CD14-positive monocyte (primary cell): ENCODE measurements around the gene STX1A. TPM values are rescaled to one million over a fixed set of nuclear protein-coding genes. Genes with fewer than 3 reads are reported as not detected.

Experiments
- DNase-seq, 3 donors: peaks; one replicate each; pipeline ENCODE4 v3.0.0-alpha.2; 2011 to 2022
- H2AFZ ChIP-seq: 2 replicates; pipeline ENCODE4 v1.6.0; 2012; ENCODE audit warnings: mild to moderate bottlenecking, low read depth, low read length, inconsistent platforms; ENCODE audit not compliant: insufficient read depth, poor library complexity, severe bottlenecking
- H3K27ac ChIP-seq, 2 donors: 1 replicate in 1 of 2; 2 replicates in 1 of 2; pipeline ENCODE4 v1.5.1; 2012 to 2013; ENCODE audit warnings: low read length in 2 of 2, control low read depth in 1 of 2, inconsistent platforms in 1 of 2, low read depth in 1 of 2, mild to moderate bottlenecking in 1 of 2
- H3K27me3 ChIP-seq, 2 donors: one replicate each; pipeline versions ENCODE4 v1.6.0 to v1.6.1; 2011 to 2013; ENCODE audit warnings: low read length in 2 of 2; ENCODE audit not compliant: control insufficient read depth in 2 of 2, insufficient read depth in 2 of 2
- H3K36me3 ChIP-seq, 2 donors: replicated peaks in 1 of 2; 1 replicate in 1 of 2; 2 replicates in 1 of 2; pipeline versions ENCODE4 v1.5.1 to v1.6.1; 2012 to 2013; ENCODE audit warnings: low read length in 2 of 2, control low read depth in 1 of 2, inconsistent platforms in 1 of 2, mild to moderate bottlenecking in 1 of 2; ENCODE audit not compliant: insufficient read depth in 2 of 2, control insufficient read depth in 1 of 2
- H3K4me1 ChIP-seq, 2 donors: 1 replicate in 1 of 2; 2 replicates in 1 of 2; pipeline versions ENCODE4 v1.5.1 to v1.6.1; 2012 to 2013; ENCODE audit warnings: low read length in 2 of 2, control low read depth in 1 of 2, inconsistent platforms in 1 of 2, mild to moderate bottlenecking in 1 of 2, moderate library complexity in 1 of 2; ENCODE audit not compliant: insufficient read depth in 2 of 2, control insufficient read depth in 1 of 2
- H3K4me2 ChIP-seq: replicated peaks from 2 replicates; pipeline ENCODE3; 2012; ENCODE audit warnings: low read length, moderate library complexity, mild to moderate bottlenecking; ENCODE audit not compliant: poor library complexity, severe bottlenecking; ENCODE audit errors: extremely low read depth
- H3K4me3 ChIP-seq, 3 experiments: fragments of 200-600 bp in 1 of 3; sonication (generic) in 1 of 3; replicated peaks in 1 of 3; 1 replicate in 2 of 3; 2 replicates in 1 of 3; pipeline ENCODE4 v1.5.1; 2011 to 2013; ENCODE audit warnings: low read length in 3 of 3, mild to moderate bottlenecking in 3 of 3, control low read depth in 2 of 3, low read depth in 2 of 3, inconsistent platforms in 1 of 3, moderate library complexity in 1 of 3
- H3K79me2 ChIP-seq: 2 replicates; pipeline ENCODE4 v1.6.0; 2012; ENCODE audit warnings: mild to moderate bottlenecking, control low read depth, inconsistent platforms, low read length, moderate library complexity; ENCODE audit not compliant: insufficient read depth
- H3K9ac ChIP-seq: 2 replicates; pipeline ENCODE4 v1.6.0; 2017; ENCODE audit warnings: low read length, mild to moderate bottlenecking; ENCODE audit not compliant: insufficient read depth, poor library complexity, severe bottlenecking
- H3K9me3 ChIP-seq, 2 donors: replicated peaks in 1 of 2; 1 replicate in 1 of 2; 2 replicates in 1 of 2; pipeline versions ENCODE4 v1.5.1 to v1.6.1; 2012 to 2013; ENCODE audit warnings: low read length in 2 of 2, control low read depth in 1 of 2; ENCODE audit not compliant: control insufficient read depth in 1 of 2, insufficient read depth in 1 of 2
- H4K20me1 ChIP-seq: 2 replicates; pipeline ENCODE4 v1.6.0; 2012; ENCODE audit warnings: mild to moderate bottlenecking, low read length, control low read depth, moderate library complexity; ENCODE audit not compliant: insufficient read depth
- H3K27ac Mint-ChIP-seq, 7 donors: one replicate each; pipeline ENCODE4 v1.8.0; 2020; ENCODE audit warnings: mild to moderate bottlenecking in 7 of 7, mixed read lengths in 7 of 7, moderate library complexity in 6 of 7, inconsistent platforms in 2 of 7
- H3K27me3 Mint-ChIP-seq, 3 donors: one replicate each; pipeline ENCODE4 v1.8.0; 2021 to 2022; ENCODE audit warnings: low read depth in 3 of 3, mild to moderate bottlenecking in 3 of 3, mixed read lengths in 3 of 3, moderate library complexity in 3 of 3, inconsistent platforms in 1 of 3
- H3K36me3 Mint-ChIP-seq, 2 donors: one replicate each; pipeline ENCODE4 v1.8.0; 2020; ENCODE audit warnings: mixed read lengths in 2 of 2, inconsistent platforms in 1 of 2, mild to moderate bottlenecking in 1 of 2
- H3K4me1 Mint-ChIP-seq: one replicate; pipeline ENCODE4 v1.8.0; 2020; ENCODE audit warnings: mild to moderate bottlenecking, mixed read lengths
- H3K4me3 Mint-ChIP-seq, 2 donors: one replicate each; pipeline ENCODE4 v1.8.0; 2020; ENCODE audit warnings: mild to moderate bottlenecking in 2 of 2, mixed read lengths in 2 of 2, moderate library complexity in 1 of 2
- H3K9me3 Mint-ChIP-seq, 7 donors: one replicate each; pipeline ENCODE4 v1.8.0; 2020 to 2022; ENCODE audit warnings: mixed read lengths in 7 of 7, mild to moderate bottlenecking in 6 of 7, moderate library complexity in 6 of 7, inconsistent platforms in 2 of 7
- CTCF ChIP-seq: fragments of 200-600 bp; IDR thresholded peaks from one replicate; pipeline ENCODE4 v1.8.0; 2022; ENCODE audit warnings: antibody characterized with exemption, mild to moderate bottlenecking
- WGBS: methylation state at CpG from one replicate; pipeline ENCODE4 v1.1.5; 2013; ENCODE audit warnings: missing lambda C conversion rate; ENCODE audit not compliant: insufficient coverage; 5-methylcytosine and 5-hydroxymethylcytosine counted together
- intact Hi-C, 2 donors: fragments of 100-400 bp; cut with micrococcal nuclease; formaldehyde crosslinking; loops; one replicate each; pipeline versions ENCODE4 v1.15.0 to v1.15.1; 2023
- polyA plus RNA-seq, 3 donors: library from polyadenylated mRNA; depleted of rRNA in 1 of 3; unstranded in 2 of 3; stranded (reverse) in 1 of 3; fragments of 300-500 nt in 2 of 3; fragments of >200 nt in 1 of 3; fragmentation: Illumina TruSeq in 2 of 3; gene quantifications; 1 replicate in 2 of 3; 2 replicates in 1 of 3; pipeline ENCODE4 v1.2.3, GENCODE V29; 2012 to 2021

Gene STX1A
- polyA plus RNA-seq, 3 donors = 0.27 to 2.7 (median 0.37) TPM

- intact Hi-C loops = no loop called here
- H3K9me3 ChIP-seq = no peaks in the 10 kb centered on the region
- H3K27me3 Mint-ChIP-seq = peaks cover 17 to 36% (median 30%) of the 10 kb centered on the region in 3 donors
- no peak overlapping the region for H3K27ac Mint-ChIP-seq
- H3K27me3 ChIP-seq = peaks cover 0 to 12% of the 10 kb centered on the region in 2 donors
- no peak overlapping the region for H3K27ac ChIP-seq
- H3K4me2 ChIP-seq = no peak overlapping the region
- H3K36me3 ChIP-seq = no peaks in the 10 kb centered on the region
- no peaks in the 10 kb centered on the region for H3K79me2 ChIP-seq
- H2AFZ ChIP-seq = no peak overlapping the region
- H3K36me3 Mint-ChIP-seq = no peaks in the 10 kb centered on the region
- H3K4me3 ChIP-seq = no peak overlapping the region
- H4K20me1 ChIP-seq = peaks cover under 1% of the 10 kb centered on the region
- peaks cover 3% of the 10 kb centered on the region for H3K4me1 Mint-ChIP-seq
- H3K9me3 Mint-ChIP-seq = peaks cover 0 to 2% (median 0%) of the 10 kb centered on the region in 7 donors
- no peak for TF ChIP-seq CTCF
- H3K4me3 Mint-ChIP-seq = no peak overlapping the region
- no peak for DNase-seq
- peaks cover 9 to 13% of the 10 kb centered on the region in 2 donors for H3K4me1 ChIP-seq
- WGBS = 55% methylated on average over 24 of the region's 35 CpGs
- no peak overlapping the region for H3K9ac ChIP-seq
Observed at GRCh38 chr7:73742753-73743641, 23.5 kb upstream of the STX1A start.

- no peak overlapping the region for H2AFZ ChIP-seq
Observed at GRCh38 chr7:73742338-73742752, 22.9 kb upstream of the STX1A start.

More at GRCh38 chr7:73742338-73742752, 22.9 kb upstream of the STX1A start:
- Histone ChIP-seq H3K79me2 (peaks cover 3% of the 10 kb centered on the region), H3K4me1 (peaks cover 15 to 20% of the 10 kb centered on the region in 2 donors), H3K36me3 (peaks cover under 1 to 2% of the 10 kb centered on the region in 2 donors), H3K9me3 (no peaks in the 10 kb centered on the region), H3K27ac (no peak overlapping the region), H3K4me2 (no peak overlapping the region), H3K9ac (no peak overlapping the region), H3K4me3 (no peak overlapping the region), H4K20me1 (peaks cover 7% of the 10 kb centered on the region), H3K27me3 (peaks cover 0 to 12% of the 10 kb centered on the region in 2 donors)
- Mint-ChIP-seq H3K27me3 (peaks cover 17 to 36% (median 27%) of the 10 kb centered on the region in 3 donors), H3K27ac (no peak overlapping the region), H3K9me3 (peaks cover 0 to 2% (median 0%) of the 10 kb centered on the region in 7 donors), H3K4me3 (peak overlapping the region in 1 of 2 donors; percentile 26), H3K4me1 (peaks cover 9% of the 10 kb centered on the region), H3K36me3 (peaks cover 1 to 3% of the 10 kb centered on the region in 2 donors)
- WGBS = 73% methylated on average over 5 of the region's 7 CpGs
- no peak for TF ChIP-seq CTCF
- DNase-seq = no peak
- intact Hi-C loops = no loop called here
